Measurements from ENCODE around the gene MYL2. TPM values are rescaled to one million over a fixed set of nuclear protein-coding genes. Genes with fewer than 3 reads are reported as not detected.

The MYL2 gene
- total RNA-seq, 1 donor from 2014 or later: not detected

GRCh38 chr12:110919720-110920119 is 659 bp downstream of the MYL2 start:
- TF ChIP-seq CTCF (IDR thresholded peaks at IDR 0.05): no peak
- no peak for DNase-seq
- no peaks in the 10 kb centered on the region for H3K4me1 ChIP-seq
- no peaks in the 10 kb centered on the region for H3K9me3 ChIP-seq
- H3K36me3 ChIP-seq: no peaks in the 10 kb centered on the region
- intact Hi-C loops (cut with DNase I): no loop called here
- no peak for ATAC-seq
- no peak overlapping the region for H3K27ac ChIP-seq
- no peak overlapping the region for H3K4me3 ChIP-seq
- no peaks in the 10 kb centered on the region for H3K27me3 ChIP-seq

GRCh38 chr12:110917961-110918360 is 2.4 kb downstream of the MYL2 start:
- H3K27ac ChIP-seq: no peak overlapping the region
- H3K4me3 ChIP-seq: no peak overlapping the region
- TF ChIP-seq CTCF (IDR thresholded peaks at IDR 0.05): no peak
- no peaks in the 10 kb centered on the region for H3K4me1 ChIP-seq
- no peaks in the 10 kb centered on the region for H3K9me3 ChIP-seq
- ATAC-seq (no peak), DNase-seq (no peak)
- no peaks in the 10 kb centered on the region for H3K27me3 ChIP-seq
- no peaks in the 10 kb centered on the region for H3K36me3 ChIP-seq
- intact Hi-C loops (cut with DNase I): no loop called here

DNA sequence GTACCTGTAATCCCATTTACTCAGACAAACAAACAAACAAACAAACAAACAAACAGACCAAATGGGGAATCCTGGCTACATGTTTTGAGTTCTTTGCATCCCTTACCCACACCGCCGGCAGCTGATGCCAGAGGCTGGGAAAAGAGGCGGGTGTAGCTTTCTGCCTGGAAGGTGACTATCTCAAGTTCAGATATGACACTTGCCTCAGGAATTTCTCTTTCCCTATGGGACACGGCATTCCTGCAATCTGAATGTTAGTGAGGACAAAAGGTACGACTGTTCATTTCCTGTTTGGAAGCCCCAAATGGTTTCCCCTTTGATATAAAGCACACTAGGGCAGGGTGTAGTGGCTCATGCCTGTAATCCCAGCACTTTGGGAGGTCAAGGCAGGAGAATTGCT is 2.9 kb downstream of the MYL2 start:
- Histone ChIP-seq H3K27me3 (no peaks in the 10 kb centered on the region), H3K27ac (no peak overlapping the region), H3K9me3 (no peaks in the 10 kb centered on the region), H3K4me1 (no peaks in the 10 kb centered on the region), H3K4me3 (no peak overlapping the region), H3K36me3 (no peaks in the 10 kb centered on the region)
- intact Hi-C loops (cut with DNase I): no loop called here
- no peak for DNase-seq
- no peak for TF ChIP-seq CTCF (IDR thresholded peaks at IDR 0.05)
- no peak for ATAC-seq

DNA sequence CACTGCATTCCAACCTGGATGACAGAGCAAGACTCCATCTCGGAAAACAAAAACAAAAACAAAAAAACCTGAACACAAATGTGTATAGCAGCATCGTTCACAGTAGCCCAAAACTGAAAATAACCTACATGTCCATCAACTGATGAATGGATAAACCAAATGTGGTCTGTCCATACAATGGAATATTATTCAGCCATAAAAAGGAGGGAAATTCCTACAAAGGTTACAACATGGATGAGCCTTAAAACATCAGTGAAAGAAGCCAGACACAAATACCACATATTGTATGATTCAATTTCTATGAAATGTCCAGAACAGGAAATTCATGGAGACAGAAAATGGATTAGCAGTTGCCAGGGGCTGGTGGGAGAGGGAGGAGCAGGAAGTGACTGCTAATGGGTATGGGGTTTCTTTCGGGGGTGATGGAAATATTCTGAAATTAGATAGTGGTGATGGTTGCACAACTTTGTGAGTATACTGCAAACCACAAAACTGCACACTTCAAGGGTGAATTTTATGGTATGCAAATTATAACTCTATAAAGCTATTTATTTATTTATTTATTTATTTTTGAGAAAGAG is 4.0 kb downstream of the MYL2 start:
- Histone ChIP-seq H3K27ac (no peak overlapping the region), H3K4me3 (no peak overlapping the region), H3K27me3 (no peaks in the 10 kb centered on the region), H3K9me3 (no peaks in the 10 kb centered on the region), H3K4me1 (no peaks in the 10 kb centered on the region), H3K36me3 (no peaks in the 10 kb centered on the region)
- intact Hi-C loops (cut with DNase I): no loop called here
- no peak for TF ChIP-seq CTCF (IDR thresholded peaks at IDR 0.05)
- DNase-seq: no peak
- no peak for ATAC-seq

DNA sequence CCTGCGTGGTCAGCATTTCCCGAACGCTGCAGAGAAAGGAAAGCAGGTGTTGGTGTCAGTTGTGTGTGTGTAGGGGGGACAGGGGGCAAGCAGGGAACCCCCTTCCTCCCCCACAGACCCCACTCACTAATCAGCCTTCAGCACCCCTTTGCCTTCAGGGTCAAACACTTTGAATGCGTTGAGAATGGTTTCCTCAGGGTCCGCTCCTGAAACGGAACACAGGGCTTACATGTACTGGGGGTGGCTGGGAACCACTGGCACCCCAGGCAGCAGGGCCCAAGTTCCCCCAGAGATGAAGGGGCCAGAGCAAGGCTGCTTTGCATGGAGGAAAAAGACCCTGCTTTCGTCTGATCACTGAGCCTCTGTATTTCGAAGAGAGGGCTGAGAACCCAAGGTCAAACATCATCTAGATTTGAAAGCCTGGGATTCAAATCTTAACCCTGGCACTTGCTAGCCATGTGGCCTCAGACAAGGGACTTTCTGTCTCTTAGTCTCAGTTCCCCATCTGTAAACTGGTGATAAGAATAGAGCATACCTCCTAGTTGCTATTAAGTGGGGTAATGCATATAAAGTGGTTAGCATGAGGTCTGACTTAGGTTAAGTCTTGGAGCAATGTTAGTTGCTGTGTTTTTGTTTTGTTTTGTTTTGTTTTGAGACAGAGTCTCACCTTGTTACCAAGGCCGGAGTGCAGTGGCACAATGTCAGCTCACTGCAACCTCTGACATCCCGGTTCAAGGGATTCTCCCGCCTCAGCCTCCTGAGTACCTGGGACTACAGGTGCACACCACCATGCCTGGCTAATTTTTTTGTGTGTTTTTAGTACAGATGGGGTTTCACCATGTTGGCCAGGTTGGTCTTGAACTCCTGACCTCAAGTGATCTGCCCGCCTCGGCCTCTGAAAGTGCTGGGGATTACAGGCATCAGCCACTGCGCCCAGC is 7.0 kb downstream of the MYL2 start:
- H3K36me3 ChIP-seq: no peaks in the 10 kb centered on the region
- intact Hi-C loops (cut with DNase I): no loop called here
- DNase-seq (no peak), ATAC-seq (no peak)
- no peaks in the 10 kb centered on the region for H3K4me1 ChIP-seq
- H3K4me3 ChIP-seq: no peak overlapping the region
- H3K9me3 ChIP-seq: no peaks in the 10 kb centered on the region
- no peak overlapping the region for H3K27ac ChIP-seq
- TF ChIP-seq CTCF (IDR thresholded peaks at IDR 0.05): no peak
- no peaks in the 10 kb centered on the region for H3K27me3 ChIP-seq

Measured in upper lobe of right lung (tissue), 1 donor.